OCI-LY7 (cell line): ENCODE results near the gene RHO. TPM values are rescaled to one million over a fixed set of nuclear protein-coding genes. Genes with fewer than 3 reads are reported as not detected.

ENCODE experiments used
- BruUV-seq: library from RNA; stranded (reverse); fragments of 400-500 nt; replicated peaks from 2 replicates; lab custom pipeline; 2021; lab: Mats Ljungman, UMichigan
- CTCF ChIA-PET: fragments of 300-600 bp; sonication (Branson Sonifier 250); formaldehyde crosslinking; loops from one replicate; lab custom pipeline; 2022; ENCODE audit warnings: antibody characterized with exemption; ENCODE audit not compliant: unreplicated experiment; lab: Charles Lee
- POLR2A ChIA-PET: fragments of 300-600 bp; sonication (Branson Sonifier 250); formaldehyde crosslinking; loops from one replicate; lab custom pipeline; 2022; ENCODE audit warnings: antibody characterized with exemption; lab: Charles Lee
- DNase-seq: peaks from one replicate; pipeline ENCODE4 v3.0.0-alpha.2; 2015; ENCODE audit warnings: low spot score
- H2AFZ ChIP-seq: fragments of 200-600 bp; sonication (generic), shearing (Covaris generic); 2 replicates; pipeline ENCODE4 v1.6.1; 2014; ENCODE audit warnings: mild to moderate bottlenecking, antibody characterized with exemption, low read length, moderate library complexity
- H3K27ac ChIP-seq: fragments of 200-600 bp; sonication (generic); 2 replicates; pipeline ENCODE4 v1.5.1; 2014; ENCODE audit warnings: mixed run types, low read depth, mild to moderate bottlenecking, moderate library complexity, low read length, inconsistent platforms; ENCODE audit not compliant: poor library complexity, severe bottlenecking
- H3K36me3 ChIP-seq: fragments of 200-600 bp; sonication (generic); 2 replicates; pipeline ENCODE4 v1.6.1; 2014; ENCODE audit warnings: mild to moderate bottlenecking, antibody characterized with exemption, low read length, moderate library complexity, mixed read lengths; ENCODE audit not compliant: insufficient read depth
- H3K4me1 ChIP-seq: fragments of 200-600 bp; sonication (generic); 2 replicates; pipeline ENCODE4 v1.5.1; 2014; ENCODE audit warnings: mild to moderate bottlenecking, low read length; ENCODE audit not compliant: insufficient read depth, poor library complexity, severe bottlenecking
- H3K4me2 ChIP-seq: fragments of 200-600 bp; sonication (generic); 2 replicates; pipeline ENCODE4 v1.6.1; 2014; ENCODE audit warnings: mild to moderate bottlenecking, low read length
- H3K4me3 ChIP-seq: fragments of 200-600 bp; sonication (generic); 2 replicates; pipeline ENCODE4 v1.5.1; 2014; ENCODE audit warnings: mild to moderate bottlenecking, low read depth, low read length; ENCODE audit not compliant: poor library complexity, severe bottlenecking
- H3K79me2 ChIP-seq: fragments of 200-600 bp; sonication (generic); 2 replicates; pipeline ENCODE4 v1.6.1; 2016; ENCODE audit warnings: low read depth, mild to moderate bottlenecking, low read length, moderate library complexity, mixed read lengths; ENCODE audit not compliant: insufficient read depth
- H3K9me2 ChIP-seq: fragments of 200-600 bp; sonication (generic); 2 replicates; pipeline ENCODE4 v1.6.1; 2016; ENCODE audit warnings: mild to moderate bottlenecking, low read length, mixed read lengths; ENCODE audit not compliant: insufficient read depth
- H3K9me3 ChIP-seq: fragments of 200-600 bp; sonication (generic); 2 replicates; pipeline ENCODE4 v1.6.1; 2014; ENCODE audit warnings: mild to moderate bottlenecking, mixed run types, low read length, mixed read lengths
- H4K20me1 ChIP-seq: fragments of 200-600 bp; sonication (generic); 2 replicates; pipeline ENCODE4 v1.6.1; 2014; ENCODE audit warnings: mild to moderate bottlenecking, antibody characterized with exemption, low read length, moderate library complexity, mixed read lengths; ENCODE audit not compliant: insufficient read depth
- EZH2phosphoT487 ChIP-seq: fragments of 200-600 bp; sonication (generic); IDR thresholded peaks from 2 replicates; pipeline ENCODE4 v1.6.1; 2018; ENCODE audit warnings: low read depth, borderline replicate concordance, mild to moderate bottlenecking, mixed run types, antibody characterized with exemption, low read length, moderate library complexity, mixed read lengths
- intact Hi-C: fragments of 100-400 bp; cut with micrococcal nuclease; formaldehyde crosslinking; loops from one replicate; pipeline ENCODE4 v1.10.0; 2022; ENCODE audit not compliant: unreplicated experiment
- total RNA-seq, 2 experiments: library from RNA; depleted of rRNA in 1 of 2; stranded (reverse); fragments of >200 nt in 1 of 2; shearing (Covaris generic) in 1 of 2; gene quantifications; 2 replicates each; pipeline ENCODE4 v1.2.3, GENCODE V29; 2014 to 2022
- TF ChIP-seq, protein P1 (sequence below): fragments of 200-600 bp; sonication (generic); conservative IDR thresholded peaks from 2 replicates; pipeline ENCODE4 v1.5.1; 2014; ENCODE audit warnings: mild to moderate bottlenecking, antibody characterized with exemption, low read length, moderate library complexity, mixed read lengths

RHO gene
- total RNA-seq, 2 experiments from 2014 or later: not detected

GRCh38 chr3:129536374-129536667 lies 7.9 kb downstream of the RHO start:
- no peaks in the 10 kb centered on the region for H3K9me3 ChIP-seq
- intact Hi-C loops: no loop called here
- no peak for DNase-seq
- no peak overlapping the region for H3K4me2 ChIP-seq
- H3K79me2 ChIP-seq: no peaks in the 10 kb centered on the region
- H3K4me1 ChIP-seq: no peaks in the 10 kb centered on the region
- TF ChIP-seq, protein P1, sequence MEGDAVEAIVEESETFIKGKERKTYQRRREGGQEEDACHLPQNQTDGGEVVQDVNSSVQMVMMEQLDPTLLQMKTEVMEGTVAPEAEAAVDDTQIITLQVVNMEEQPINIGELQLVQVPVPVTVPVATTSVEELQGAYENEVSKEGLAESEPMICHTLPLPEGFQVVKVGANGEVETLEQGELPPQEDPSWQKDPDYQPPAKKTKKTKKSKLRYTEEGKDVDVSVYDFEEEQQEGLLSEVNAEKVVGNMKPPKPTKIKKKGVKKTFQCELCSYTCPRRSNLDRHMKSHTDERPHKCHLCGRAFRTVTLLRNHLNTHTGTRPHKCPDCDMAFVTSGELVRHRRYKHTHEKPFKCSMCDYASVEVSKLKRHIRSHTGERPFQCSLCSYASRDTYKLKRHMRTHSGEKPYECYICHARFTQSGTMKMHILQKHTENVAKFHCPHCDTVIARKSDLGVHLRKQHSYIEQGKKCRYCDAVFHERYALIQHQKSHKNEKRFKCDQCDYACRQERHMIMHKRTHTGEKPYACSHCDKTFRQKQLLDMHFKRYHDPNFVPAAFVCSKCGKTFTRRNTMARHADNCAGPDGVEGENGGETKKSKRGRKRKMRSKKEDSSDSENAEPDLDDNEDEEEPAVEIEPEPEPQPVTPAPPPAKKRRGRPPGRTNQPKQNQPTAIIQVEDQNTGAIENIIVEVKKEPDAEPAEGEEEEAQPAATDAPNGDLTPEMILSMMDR: no peak
- TF ChIP-seq EZH2phosphoT487: no peak
- no peaks in the 10 kb centered on the region for H4K20me1 ChIP-seq
- CTCF ChIA-PET: no interaction called here
- no peaks in the 10 kb centered on the region for H3K36me3 ChIP-seq
- no peaks in the 10 kb centered on the region for H3K9me2 ChIP-seq
- H3K4me3 ChIP-seq: no peak overlapping the region
- POLR2A ChIA-PET: no interaction called here
- no TSS peak for BruUV-seq
- H2AFZ ChIP-seq: no peak overlapping the region
- H3K27ac ChIP-seq: no peak overlapping the region

DNA sequence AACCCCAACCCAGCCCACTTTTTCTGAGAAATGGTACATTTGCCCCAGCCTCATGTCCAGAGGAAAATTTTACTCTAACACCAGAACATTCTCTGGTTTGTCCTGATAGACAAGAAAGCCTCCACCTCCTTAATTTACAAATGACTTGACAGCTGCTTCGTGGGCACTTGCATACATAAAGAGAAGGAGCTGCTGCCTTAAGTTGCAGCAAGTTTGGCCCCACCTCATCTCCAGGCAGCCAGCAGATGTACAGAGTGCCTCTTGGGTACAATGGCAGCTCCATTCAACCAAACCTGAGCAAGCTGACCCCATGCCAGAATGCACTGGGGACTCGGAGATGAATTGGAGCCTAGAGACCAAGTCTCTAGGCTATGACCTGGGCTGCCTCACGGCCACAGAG lies 8.4 kb downstream of the RHO start:
- H3K36me3 ChIP-seq: no peaks in the 10 kb centered on the region
- POLR2A ChIA-PET: interaction anchor here (0.7 kb wide), 1 partner anchor 18 kb away, joined by 3 read pairs; no protein-coding TSS in a partner anchor
- no peaks in the 10 kb centered on the region for H3K4me1 ChIP-seq
- no peak overlapping the region for H3K27ac ChIP-seq
- CTCF ChIA-PET: no interaction called here
- no TSS peak for BruUV-seq
- H3K4me2 ChIP-seq: no peak overlapping the region
- no peaks in the 10 kb centered on the region for H4K20me1 ChIP-seq
- no peak for DNase-seq
- no peak overlapping the region for H2AFZ ChIP-seq
- no peaks in the 10 kb centered on the region for H3K9me2 ChIP-seq
- no peak overlapping the region for H3K4me3 ChIP-seq
- no peak for TF ChIP-seq EZH2phosphoT487
- TF ChIP-seq, protein P1: no peak
- intact Hi-C loops: no loop called here
- no peaks in the 10 kb centered on the region for H3K9me3 ChIP-seq
- no peaks in the 10 kb centered on the region for H3K79me2 ChIP-seq

DNA sequence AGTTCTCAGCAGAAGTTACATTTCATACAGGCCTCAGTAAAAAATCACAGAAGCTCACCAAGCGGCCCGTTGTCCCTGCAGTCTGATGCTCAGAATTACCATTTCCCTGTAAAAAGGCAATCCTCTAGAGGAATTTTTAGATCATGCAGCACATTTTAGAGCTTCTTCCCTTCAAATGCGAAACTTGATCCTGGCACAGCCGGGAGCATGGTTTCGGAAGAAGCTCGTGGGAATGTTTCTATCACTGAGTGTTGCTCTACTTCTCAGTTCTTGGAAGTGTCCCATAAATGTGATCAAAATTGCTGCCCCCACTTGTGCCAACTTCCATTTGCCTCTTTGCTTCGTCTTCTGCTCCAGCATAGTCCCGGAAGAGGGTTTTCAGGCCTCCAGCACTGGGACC lies 10.8 kb downstream of the RHO start:
- CTCF ChIA-PET: no interaction called here
- no peak overlapping the region for H3K4me3 ChIP-seq

More for the DNA sequence above, 10.8 kb downstream of the RHO start:
- Histone ChIP-seq H2AFZ (no peak overlapping the region), H3K4me2 (no peak overlapping the region), H3K9me3 (no peaks in the 10 kb centered on the region), H4K20me1 (no peaks in the 10 kb centered on the region), H3K79me2 (no peaks in the 10 kb centered on the region), H3K4me1 (no peaks in the 10 kb centered on the region), H3K9me2 (no peaks in the 10 kb centered on the region), H3K27ac (no peak overlapping the region), H3K36me3 (no peaks in the 10 kb centered on the region)
- TF ChIP-seq, protein P1: no peak
- no peak for TF ChIP-seq EZH2phosphoT487
- BruUV-seq: no TSS peak
- no peak for DNase-seq
- intact Hi-C loops: no loop called here
- POLR2A ChIA-PET: no interaction called here
